ENCODE measurements around the gene ASB4.
A peak's percentile ranks its signal among the peaks of the same experiment; 100 is the strongest.

ASB4 gene

DNA sequence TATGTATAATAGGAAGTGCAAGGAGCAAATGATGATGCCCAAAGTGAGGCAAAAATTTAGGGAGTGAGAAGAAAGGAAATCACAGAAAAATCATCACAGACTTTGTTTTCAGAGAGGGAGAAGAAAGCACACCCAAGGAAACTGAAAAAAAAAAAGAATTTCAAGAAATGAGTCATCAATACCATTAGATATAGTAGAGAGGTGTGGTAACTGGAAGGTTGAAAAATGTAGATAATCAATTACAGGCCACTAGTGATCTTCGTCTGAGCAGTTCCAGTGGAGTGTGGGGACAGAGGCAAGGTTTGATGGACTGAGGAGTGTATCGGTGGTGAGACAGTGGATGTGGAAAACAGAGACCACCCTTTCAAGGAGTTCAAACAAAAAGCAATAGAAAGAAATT is 31.7 kb downstream of the ASB4 start:
- POLR2A ChIA-PET, result no interaction called here
- CTCF ChIA-PET, result no interaction called here
- DNase-seq (ENCODE audit: extremely low spot score), result no peak
- no peak for TF ChIP-seq HDGF (IDR thresholded peaks at IDR 0.05; ENCODE audit: borderline replicate concordance)
- no peak for TF ChIP-seq L3MBTL2 (conservative IDR thresholded peaks at IDR 0.05)
- TF ChIP-seq BHLHE40 (IDR thresholded peaks at IDR 0.05; ENCODE audit: borderline replicate concordance), result no peak
- no peak for TF ChIP-seq SP1 (IDR thresholded peaks at IDR 0.05)
- no peak for TF ChIP-seq SUZ12 (IDR thresholded peaks at IDR 0.05)
- TF ChIP-seq TARDBP (IDR thresholded peaks at IDR 0.05), result no peak
- no peak for TF ChIP-seq FOXK2 (IDR thresholded peaks at IDR 0.05)
- TF ChIP-seq ELF4 (IDR thresholded peaks at IDR 0.05), result no peak
- TF ChIP-seq CTBP1 (IDR thresholded peaks at IDR 0.05; ENCODE audit: borderline replicate concordance), result no peak
- TF ChIP-seq ARNT (IDR thresholded peaks at IDR 0.05), result no peak
- no peak for TF ChIP-seq LEF1 (IDR thresholded peaks at IDR 0.05; ENCODE audit: borderline replicate concordance)
- TF ChIP-seq FOXA1 (IDR thresholded peaks at IDR 0.05), result no peak
- TF ChIP-seq FOXM1 (IDR thresholded peaks at IDR 0.05; ENCODE audit: borderline replicate concordance), result no peak
- TF ChIP-seq, protein P1, sequence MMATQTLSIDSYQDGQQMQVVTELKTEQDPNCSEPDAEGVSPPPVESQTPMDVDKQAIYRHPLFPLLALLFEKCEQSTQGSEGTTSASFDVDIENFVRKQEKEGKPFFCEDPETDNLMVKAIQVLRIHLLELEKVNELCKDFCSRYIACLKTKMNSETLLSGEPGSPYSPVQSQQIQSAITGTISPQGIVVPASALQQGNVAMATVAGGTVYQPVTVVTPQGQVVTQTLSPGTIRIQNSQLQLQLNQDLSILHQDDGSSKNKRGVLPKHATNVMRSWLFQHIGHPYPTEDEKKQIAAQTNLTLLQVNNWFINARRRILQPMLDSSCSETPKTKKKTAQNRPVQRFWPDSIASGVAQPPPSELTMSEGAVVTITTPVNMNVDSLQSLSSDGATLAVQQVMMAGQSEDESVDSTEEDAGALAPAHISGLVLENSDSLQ (IDR thresholded peaks at IDR 0.05), result no peak
- no peak for TF ChIP-seq ZNF384 (IDR thresholded peaks at IDR 0.05)
- no peak for TF ChIP-seq NFRKB (IDR thresholded peaks at IDR 0.05)

DNA sequence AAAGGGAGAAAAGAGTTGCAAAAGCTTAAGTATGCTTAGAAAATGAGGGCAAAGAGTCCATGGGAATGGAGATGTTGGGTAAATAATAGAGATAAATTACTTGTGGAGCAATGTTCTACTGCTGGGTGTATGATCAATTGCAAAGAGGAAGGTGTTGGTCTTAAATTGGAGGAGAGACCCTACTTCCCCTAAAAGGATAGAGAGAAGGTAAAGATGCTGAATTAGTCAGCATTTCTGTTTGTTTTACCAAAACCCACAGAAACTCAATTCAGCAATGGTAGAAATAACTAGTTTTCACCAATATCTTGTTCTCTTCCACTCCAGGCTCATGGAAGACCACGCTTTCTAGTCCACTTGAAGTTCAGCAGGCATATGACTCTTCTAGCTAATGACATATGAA is 32.1 kb downstream of the ASB4 start:
- ChIA-PET POLR2A (no interaction called here), CTCF (no interaction called here)

DNA sequence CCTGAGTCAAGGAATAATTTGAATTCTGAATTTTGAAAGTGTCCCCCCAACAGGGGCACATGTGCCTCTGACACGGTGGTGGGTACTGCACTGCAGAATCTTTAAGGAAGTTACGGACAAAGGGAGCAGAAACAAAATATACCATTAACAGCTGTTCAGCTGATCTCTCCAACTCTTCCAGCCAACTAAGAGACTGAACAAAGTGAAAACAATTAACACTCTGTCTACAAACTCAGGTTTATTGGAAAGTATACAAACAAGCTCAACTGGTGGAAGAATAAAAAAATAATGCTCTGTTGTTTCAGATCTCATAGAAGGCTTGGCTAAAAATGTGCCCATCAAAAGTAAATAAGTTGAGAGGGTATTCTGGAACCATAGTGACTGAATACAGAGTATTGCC is 34.4 kb downstream of the ASB4 start:
- ChIA-PET CTCF (interaction anchor here (1.1 kb wide), 1 partner anchor 9 kb away, joined by 3 read pairs; no protein-coding TSS in a partner anchor), POLR2A (no interaction called here)
- TF ChIP-seq ELF4 (IDR thresholded peaks at IDR 0.05) (no peak), HDGF (IDR thresholded peaks at IDR 0.05; ENCODE audit: borderline replicate concordance) (no peak), BHLHE40 (IDR thresholded peaks at IDR 0.05; ENCODE audit: borderline replicate concordance) (no peak), L3MBTL2 (conservative IDR thresholded peaks at IDR 0.05) (no peak), FOXA1 (IDR thresholded peaks at IDR 0.05) (no peak), ARNT (IDR thresholded peaks at IDR 0.05) (no peak), NFRKB (IDR thresholded peaks at IDR 0.05) (no peak), FOXM1 (IDR thresholded peaks at IDR 0.05; ENCODE audit: borderline replicate concordance) (no peak), TARDBP (IDR thresholded peaks at IDR 0.05) (no peak), ZNF384 (IDR thresholded peaks at IDR 0.05) (no peak), SUZ12 (IDR thresholded peaks at IDR 0.05) (no peak), FOXK2 (IDR thresholded peaks at IDR 0.05) (no peak)

More for the DNA sequence above, 32.1 kb downstream of the ASB4 start:
- no peak for TF ChIP-seq HDGF (IDR thresholded peaks at IDR 0.05; ENCODE audit: borderline replicate concordance)
- no peak for DNase-seq (ENCODE audit: extremely low spot score)

DNA sequence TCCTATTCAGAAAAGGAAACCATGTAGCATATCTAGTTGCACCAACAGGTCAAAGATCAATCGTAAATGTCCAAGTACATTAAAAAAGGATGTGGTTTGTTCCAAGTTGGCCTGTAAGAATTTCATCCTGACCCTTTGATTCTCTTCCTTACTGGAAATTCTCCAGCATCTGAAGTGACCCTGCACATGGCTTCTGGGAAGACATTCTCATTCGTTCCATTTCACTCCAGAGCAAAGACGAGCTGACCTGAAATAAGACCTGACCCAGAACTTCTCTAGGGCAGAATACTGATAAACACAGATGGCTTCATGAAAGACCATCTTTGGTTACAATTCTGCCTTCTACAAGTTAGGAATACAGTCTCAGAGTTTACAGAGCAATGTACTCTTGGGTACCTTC is 39.8 kb downstream of the ASB4 start:
- ChIA-PET CTCF (interaction anchor here (1.1 to 2.3 kb wide), 2 partner anchors 161 to 162 kb away, joined by 3 to 12 read pairs; no protein-coding TSS in a partner anchor), POLR2A (no interaction called here)
- no peak for TF ChIP-seq ZNF384 (IDR thresholded peaks at IDR 0.05)
- TF ChIP-seq L3MBTL2 (conservative IDR thresholded peaks at IDR 0.05), result no peak
- TF ChIP-seq ELF4 (IDR thresholded peaks at IDR 0.05), result no peak
- no peak for TF ChIP-seq CTBP1 (IDR thresholded peaks at IDR 0.05; ENCODE audit: borderline replicate concordance)
- TF ChIP-seq FOXA1 (IDR thresholded peaks at IDR 0.05), result no peak
- TF ChIP-seq, protein P1 (IDR thresholded peaks at IDR 0.05), result no peak
- TF ChIP-seq HDGF (IDR thresholded peaks at IDR 0.05; ENCODE audit: borderline replicate concordance), result no peak
- TF ChIP-seq BHLHE40 (IDR thresholded peaks at IDR 0.05; ENCODE audit: borderline replicate concordance), result no peak
- no peak for TF ChIP-seq TARDBP (IDR thresholded peaks at IDR 0.05)
- TF ChIP-seq SUZ12 (IDR thresholded peaks at IDR 0.05), result no peak
- no peak for TF ChIP-seq ARNT (IDR thresholded peaks at IDR 0.05)
- no peak for DNase-seq (ENCODE audit: extremely low spot score)

More for the DNA sequence above, 34.4 kb downstream of the ASB4 start:
- DNase-seq (ENCODE audit: extremely low spot score), result no peak

DNA sequence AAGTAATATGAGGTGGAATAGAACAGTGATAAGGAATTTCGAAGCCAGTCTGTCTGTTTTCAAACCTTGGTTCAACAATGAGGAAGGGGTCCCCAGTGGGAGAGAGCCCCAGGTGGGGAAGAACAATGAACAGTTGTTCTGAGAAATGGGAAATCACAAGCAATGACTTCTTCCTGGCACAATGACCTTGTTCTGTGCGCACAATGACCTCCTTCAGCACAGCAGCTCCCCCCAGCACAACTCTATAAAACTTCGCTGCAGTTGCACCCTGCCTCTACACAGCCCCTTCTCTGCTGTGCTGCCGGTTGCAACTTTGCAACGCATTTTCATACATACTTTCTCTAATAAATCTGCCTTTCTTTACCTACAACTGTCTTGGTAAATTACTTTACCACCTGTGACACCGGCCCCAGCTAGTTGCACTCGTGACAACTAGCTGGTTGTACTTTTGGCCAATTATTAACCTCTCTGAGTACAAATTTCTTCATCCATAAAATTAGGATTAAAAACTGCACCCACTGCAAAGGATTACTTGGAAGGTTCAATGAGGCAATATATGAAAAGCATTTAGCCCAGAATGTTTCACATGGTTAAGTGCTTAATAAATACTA is 40.5 kb downstream of the ASB4 start:
- ChIA-PET POLR2A (no interaction called here), CTCF (interaction anchor here (1.1 to 2.3 kb wide), 9 partner anchors 10 to 165 kb away, joined by 3 to 19 read pairs (median 11); no protein-coding TSS in a partner anchor)
- TF ChIP-seq SP1 (IDR thresholded peaks at IDR 0.05), result no peak
- TF ChIP-seq LEF1 (IDR thresholded peaks at IDR 0.05; ENCODE audit: borderline replicate concordance), result no peak
- no peak for TF ChIP-seq ARNT (IDR thresholded peaks at IDR 0.05)
- no peak for TF ChIP-seq ELF4 (IDR thresholded peaks at IDR 0.05)
- no peak for TF ChIP-seq FOXK2 (IDR thresholded peaks at IDR 0.05)
- no peak for DNase-seq (ENCODE audit: extremely low spot score)

DNA sequence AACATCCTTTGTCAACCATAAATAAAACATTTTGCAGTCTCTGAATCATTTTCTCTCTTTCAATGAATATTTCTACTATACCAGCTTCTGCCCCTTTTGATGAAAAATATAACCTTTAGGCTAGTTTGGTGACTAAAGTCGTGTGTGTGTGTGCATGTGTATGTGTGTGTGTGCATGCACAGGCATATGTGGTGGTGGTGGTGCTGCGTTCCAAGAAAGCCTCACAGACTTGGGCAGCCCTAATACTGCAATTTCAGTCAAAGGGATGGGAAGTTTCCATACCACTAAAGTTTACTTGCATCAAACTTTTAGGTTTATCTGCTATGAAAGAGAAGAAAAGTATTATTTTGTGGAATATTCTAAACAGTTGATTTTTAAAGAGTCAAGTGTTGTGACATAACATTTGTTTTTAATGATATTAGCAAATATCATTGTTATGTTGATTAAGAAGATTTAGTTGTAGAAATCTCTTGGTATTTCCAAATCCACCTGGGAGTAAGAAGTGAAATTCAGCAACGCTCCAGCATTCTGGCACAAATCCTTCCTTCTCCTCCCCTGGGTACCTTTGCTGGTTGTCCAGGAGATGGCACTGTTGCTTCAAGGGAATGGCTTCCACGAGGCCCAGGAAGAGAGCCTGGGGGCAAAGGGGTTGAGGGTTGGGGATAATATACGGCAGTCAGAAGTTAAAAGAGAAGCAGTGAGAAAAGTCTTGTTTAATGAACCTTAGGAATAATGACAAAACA is 41.5 kb downstream of the ASB4 start:
- TF ChIP-seq L3MBTL2 (conservative IDR thresholded peaks at IDR 0.05), result no peak
- no peak for TF ChIP-seq SP1 (IDR thresholded peaks at IDR 0.05)
- TF ChIP-seq ZNF384 (IDR thresholded peaks at IDR 0.05), result no peak
- TF ChIP-seq, protein P1 (IDR thresholded peaks at IDR 0.05), result no peak
- ChIA-PET CTCF (interaction anchor here (0.5 to 2.7 kb wide), 12 partner anchors 9 to 1487 kb away, joined by 3 to 46 read pairs (median 10); no protein-coding TSS in a partner anchor), POLR2A (no interaction called here)
- peak; percentile 80 for DNase-seq (ENCODE audit: extremely low spot score)

All from HEK293T (cell line).